Endothelial cell of umbilical vein (primary cell): ENCODE results near the gene ST8SIA6. TPM values are rescaled to one million over a fixed set of nuclear protein-coding genes. Genes with fewer than 3 reads are reported as not detected.

ENCODE experiments used
- BruUV-seq: library from RNA; stranded (reverse); fragments of 400-500 nt; replicated peaks from 2 replicates; lab custom pipeline; 2021; lab: Mats Ljungman, UMichigan
- CTCF ChIA-PET: fragments of 300-600, 350-600 bp; sonication (Branson Sonifier 250); formaldehyde crosslinking; loops from one replicate; lab custom pipeline; 2021; ENCODE audit warnings: antibody characterized with exemption, inconsistent platforms; lab: Charles Lee
- POLR2A ChIA-PET: fragments of 300-600, 350-600 bp; sonication (Branson Sonifier 250); formaldehyde crosslinking; loops from one replicate; lab custom pipeline; 2021; ENCODE audit warnings: antibody characterized with exemption, inconsistent platforms; lab: Charles Lee
- DNase-seq: peaks from one replicate; pipeline ENCODE4 v3.0.0-alpha.2; 2011; ENCODE audit warnings: low read depth, low spot score
- FAIRE-seq: peaks from 2 replicates; lab custom pipeline; 2011; peaks lifted over from hg19 to GRCh38; lab: Jason Lieb, UNC
- H2AFZ ChIP-seq: 2 replicates; pipeline ENCODE4 v1.6.0; 2012; ENCODE audit warnings: low read depth, low read length, control low read depth, inconsistent platforms
- H3K27ac ChIP-seq: 2 replicates; pipeline ENCODE4 v1.5.1; 2011; ENCODE audit warnings: low read depth, mild to moderate bottlenecking, control low read depth, low read length, moderate library complexity; ENCODE audit not compliant: insufficient read depth
- H3K27me3 ChIP-seq, 2 experiments: 2 replicates each; pipeline versions ENCODE4 v1.6.0 to v1.6.1; 2011; ENCODE audit warnings: low read length in 2 of 2, mixed read lengths in 1 of 2; ENCODE audit not compliant: control insufficient read depth in 2 of 2, insufficient read depth in 2 of 2
- H3K36me3 ChIP-seq, 2 experiments: 2 replicates in 1 of 2; 3 replicates in 1 of 2; pipeline ENCODE4 v1.5.1; 2011; ENCODE audit warnings: low read length in 2 of 2, mild to moderate bottlenecking in 1 of 2, moderate library complexity in 1 of 2; ENCODE audit not compliant: control insufficient read depth in 2 of 2, insufficient read depth in 2 of 2; ENCODE audit errors: extremely low read depth in 1 of 2
- H3K4me1 ChIP-seq: 3 replicates; pipeline ENCODE4 v1.5.1; 2011; ENCODE audit warnings: mild to moderate bottlenecking, low read length; ENCODE audit not compliant: control insufficient read depth, insufficient read depth; ENCODE audit errors: extremely low read depth
- H3K4me2 ChIP-seq: 2 replicates; pipeline ENCODE4 v1.6.1; 2011; ENCODE audit warnings: low read length, control low read depth, mixed read lengths; ENCODE audit not compliant: insufficient read depth
- H3K4me3 ChIP-seq, 3 experiments: fragments of 200-600 bp in 1 of 3; sonication (generic), shearing (Covaris generic) in 1 of 3; replicated peaks in 1 of 3; 2 replicates each; pipeline ENCODE4 v1.5.1; 2011 to 2016; ENCODE audit warnings: control low read depth in 3 of 3, low read length in 3 of 3, mild to moderate bottlenecking in 2 of 3, inconsistent platforms in 1 of 3, low read depth in 1 of 3, moderate library complexity in 1 of 3; ENCODE audit not compliant: insufficient read depth in 1 of 3
- H3K79me2 ChIP-seq: 2 replicates; pipeline ENCODE4 v1.6.0; 2012; ENCODE audit warnings: low read length, inconsistent platforms; ENCODE audit not compliant: control insufficient read depth, insufficient read depth
- H3K9ac ChIP-seq: replicated peaks from 2 replicates; pipeline ENCODE3; 2011; ENCODE audit warnings: low read length, control low read depth; ENCODE audit not compliant: insufficient read depth; ENCODE audit errors: extremely low read depth
- H3K9me1 ChIP-seq: replicated peaks from 3 replicates; pipeline ENCODE4 v1.6.0; 2011; ENCODE audit warnings: mild to moderate bottlenecking, low read length; ENCODE audit not compliant: control insufficient read depth, insufficient read depth; ENCODE audit errors: extremely low read depth
- H3K9me3 ChIP-seq: replicated peaks from 2 replicates; pipeline ENCODE4 v1.5.1; 2012; ENCODE audit warnings: low read length, inconsistent platforms; ENCODE audit not compliant: control insufficient read depth, insufficient read depth
- H4K20me1 ChIP-seq: replicated peaks from 2 replicates; pipeline ENCODE3; 2011; ENCODE audit warnings: mild to moderate bottlenecking, low read length; ENCODE audit not compliant: control insufficient read depth, insufficient read depth; ENCODE audit errors: extremely low read depth
- EZH2 ChIP-seq: IDR thresholded peaks from 2 replicates; pipeline ENCODE4 v1.6.1; 2012; ENCODE audit warnings: borderline replicate concordance, low read depth, mild to moderate bottlenecking, moderate library complexity, low read length, inconsistent platforms; ENCODE audit not compliant: severe bottlenecking
- FOS ChIP-seq: IDR thresholded peaks from 2 replicates; pipeline ENCODE4 v1.6.1; 2011; ENCODE audit warnings: mild to moderate bottlenecking, low read length, moderate library complexity, borderline replicate concordance; ENCODE audit not compliant: insufficient read depth
- GATA2 ChIP-seq: IDR thresholded peaks from 2 replicates; pipeline ENCODE4 v1.7.0; 2011; ENCODE audit warnings: low read depth, mild to moderate bottlenecking, moderate library complexity, mixed read lengths, low read length; ENCODE audit not compliant: insufficient read length, insufficient read depth
- JUN ChIP-seq: IDR thresholded peaks from 2 replicates; pipeline ENCODE4 v1.6.1; 2011; ENCODE audit warnings: borderline replicate concordance, low read depth; ENCODE audit not compliant: insufficient read length, insufficient read depth
- MAX ChIP-seq: IDR thresholded peaks from 2 replicates; pipeline ENCODE4 v1.6.1; 2011; ENCODE audit not compliant: insufficient read depth, insufficient read length
- MYC ChIP-seq: IDR thresholded peaks from one replicate; pipeline ENCODE4 v1.6.1; 2011; ENCODE audit warnings: mild to moderate bottlenecking, low read depth, low read length
- POLR2A ChIP-seq: IDR thresholded peaks from 2 replicates; pipeline ENCODE4 v1.6.1; 2012; ENCODE audit warnings: low read depth, mild to moderate bottlenecking, control low read depth, low read length
- POLR2AphosphoS5 ChIP-seq: IDR thresholded peaks from 2 replicates; pipeline ENCODE4 v1.6.1; 2012; ENCODE audit warnings: low read depth, mild to moderate bottlenecking, control low read depth, low read length, moderate library complexity; ENCODE audit not compliant: insufficient read depth
- dilution Hi-C: fragments of 300-500 bp; cut with MboI; formaldehyde crosslinking; loops from one replicate; pipeline ENCODE4 v1.15.0; 2019; ENCODE audit warnings: low sequenced_read_pairs; ENCODE audit not compliant: extremely low pct_ligation_motif_present
- intact Hi-C: fragments of 100-400 bp; cut with micrococcal nuclease; formaldehyde crosslinking; loops from one replicate; pipeline ENCODE4 v1.10.0; 2022
- polyA plus RNA-seq, 4 experiments: library from polyadenylated mRNA; depleted of rRNA in 3 of 4; stranded (reverse) in 3 of 4; unstranded in 1 of 4; fragments of >200 nt; gene quantifications; 2 replicates each; pipeline versions ENCODE4 v1.2.1 to v1.2.3, GENCODE V29; 2011 to 2012; ENCODE audit warnings: missing spikeins in 1 of 4
- total RNA-seq: library from RNA; stranded (reverse); gene quantifications from 2 replicates; pipeline ENCODE4 v1.2.3, GENCODE V29; 2021
- TF ChIP-seq, protein P1 (sequence below), 2 donors: IDR thresholded peaks; 1 replicate in 1 of 2; 2 replicates in 1 of 2; pipeline ENCODE4 v1.5.1; 2011; ENCODE audit warnings: low read length in 2 of 2, mild to moderate bottlenecking in 2 of 2, moderate library complexity in 2 of 2, control low read depth in 1 of 2, inconsistent platforms in 1 of 2, low read depth in 1 of 2; ENCODE audit not compliant: insufficient read depth in 1 of 2; ENCODE audit errors: extremely low read depth in 1 of 2

ST8SIA6 gene
- total and polyA plus RNA-seq, 2 donors (not counting 3 experiments of a cell fraction or from before 2014, with no cell fraction given) = 0.40 to 0.51 TPM

DNA sequence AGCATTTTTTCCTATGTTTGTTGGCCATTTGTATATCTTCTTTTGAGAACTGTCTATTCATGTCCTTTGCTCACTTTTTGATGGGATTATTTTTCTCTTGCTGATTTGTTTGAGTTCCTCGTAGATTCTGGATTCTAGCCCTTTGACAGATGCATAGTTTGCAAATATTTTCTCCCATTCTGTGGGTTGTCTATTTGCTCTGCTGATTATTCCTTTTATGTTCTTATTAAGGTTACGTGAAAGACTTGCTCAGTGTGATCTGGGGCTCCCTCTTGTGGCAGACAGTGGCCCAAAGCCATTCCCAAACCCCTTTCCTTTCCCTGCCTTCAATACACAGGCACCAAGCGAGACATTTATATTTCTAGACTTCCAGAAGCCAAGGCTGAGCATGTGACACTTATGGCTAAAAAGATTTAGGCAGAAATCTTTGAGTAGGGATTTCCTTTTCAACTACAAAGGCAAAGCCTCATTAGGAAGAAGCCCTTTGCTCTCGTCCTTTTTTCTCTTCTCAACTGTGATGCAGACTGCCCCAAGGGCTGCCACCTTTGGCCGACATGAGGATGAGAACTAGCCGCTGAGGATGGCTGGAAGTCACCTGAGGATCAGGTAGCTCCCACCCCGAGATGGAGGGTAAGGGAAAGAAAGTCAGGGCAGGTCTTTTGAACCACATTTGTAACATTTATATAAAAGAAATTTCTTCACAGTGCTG lies 23.6 kb downstream of the ST8SIA6 start:
- peak overlapping the region; percentile 60 for H2AFZ ChIP-seq
- BruUV-seq = no TSS peak
- no peak overlapping the region for H3K4me3 ChIP-seq
- no peaks in the 10 kb centered on the region for H3K79me2 ChIP-seq
- peaks cover 22% of the 10 kb centered on the region for H3K4me1 ChIP-seq
- no peak overlapping the region for H3K9ac ChIP-seq
- POLR2A ChIA-PET = no interaction called here
- FAIRE-seq (peak; percentile 62), DNase-seq (peak; percentile 87)
- H3K9me3 ChIP-seq = no peaks in the 10 kb centered on the region
- no peaks in the 10 kb centered on the region for H3K36me3 ChIP-seq
- no peaks in the 10 kb centered on the region for H3K27me3 ChIP-seq
- dilution Hi-C loops = no loop called here
- CTCF ChIA-PET = interaction anchor here (1.1 to 3.5 kb wide), 5 partner anchors 10 to 148 kb away, joined by 3 to 22 read pairs (median 9); no protein-coding TSS in a partner anchor
- no peak overlapping the region for H3K27ac ChIP-seq
- intact Hi-C loops = loop anchor here (1.0 to 10.0 kb wide), 6 partner anchors 80 to 602 kb away; no protein-coding TSS in a partner anchor
- H3K4me2 ChIP-seq = peak overlapping the region; percentile 36
- H3K9me1 ChIP-seq = no peaks in the 10 kb centered on the region
- TF ChIP-seq, protein P1, sequence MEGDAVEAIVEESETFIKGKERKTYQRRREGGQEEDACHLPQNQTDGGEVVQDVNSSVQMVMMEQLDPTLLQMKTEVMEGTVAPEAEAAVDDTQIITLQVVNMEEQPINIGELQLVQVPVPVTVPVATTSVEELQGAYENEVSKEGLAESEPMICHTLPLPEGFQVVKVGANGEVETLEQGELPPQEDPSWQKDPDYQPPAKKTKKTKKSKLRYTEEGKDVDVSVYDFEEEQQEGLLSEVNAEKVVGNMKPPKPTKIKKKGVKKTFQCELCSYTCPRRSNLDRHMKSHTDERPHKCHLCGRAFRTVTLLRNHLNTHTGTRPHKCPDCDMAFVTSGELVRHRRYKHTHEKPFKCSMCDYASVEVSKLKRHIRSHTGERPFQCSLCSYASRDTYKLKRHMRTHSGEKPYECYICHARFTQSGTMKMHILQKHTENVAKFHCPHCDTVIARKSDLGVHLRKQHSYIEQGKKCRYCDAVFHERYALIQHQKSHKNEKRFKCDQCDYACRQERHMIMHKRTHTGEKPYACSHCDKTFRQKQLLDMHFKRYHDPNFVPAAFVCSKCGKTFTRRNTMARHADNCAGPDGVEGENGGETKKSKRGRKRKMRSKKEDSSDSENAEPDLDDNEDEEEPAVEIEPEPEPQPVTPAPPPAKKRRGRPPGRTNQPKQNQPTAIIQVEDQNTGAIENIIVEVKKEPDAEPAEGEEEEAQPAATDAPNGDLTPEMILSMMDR (IDR thresholded peaks at IDR 0.05; ENCODE audit: extremely low read depth in 1 of 2, insufficient read depth in 1 of 2, low read depth in 1 of 2, low read length in 2 of 2) = peak; percentile 84 to 90
- TF ChIP-seq MYC = no peak
- H4K20me1 ChIP-seq = no peaks in the 10 kb centered on the region

GRCh38 chr10:17429490-17429889 lies 24.9 kb downstream of the ST8SIA6 start:
- POLR2A ChIA-PET = no interaction called here
- DNase-seq (no peak), FAIRE-seq (no peak)
- CTCF ChIA-PET = interaction anchor here (0.9 to 3.5 kb wide), 9 partner anchors 9 to 603 kb away, joined by 3 to 22 read pairs (median 3); no protein-coding TSS in a partner anchor
- no TSS peak for BruUV-seq
- H3K36me3 ChIP-seq = no peaks in the 10 kb centered on the region
- no peak overlapping the region for H2AFZ ChIP-seq
- no peaks in the 10 kb centered on the region for H3K27me3 ChIP-seq
- H3K9me3 ChIP-seq = no peaks in the 10 kb centered on the region
- H3K4me2 ChIP-seq = no peak overlapping the region
- intact Hi-C loops (no loop called here), dilution Hi-C loops (no loop called here)
- TF ChIP-seq, protein P1 (IDR thresholded peaks at IDR 0.05; ENCODE audit: extremely low read depth in 1 of 2, insufficient read depth in 1 of 2, low read depth in 1 of 2, low read length in 2 of 2) = no peak
- TF ChIP-seq POLR2AphosphoS5 (no peak), EZH2 (no peak), MAX (no peak), POLR2A (no peak), JUN (no peak), FOS (no peak), GATA2 (no peak), MYC (no peak)
- H3K4me3 ChIP-seq = no peak overlapping the region
- H3K4me1 ChIP-seq = peaks cover 22% of the 10 kb centered on the region
- no peak overlapping the region for H3K9ac ChIP-seq
- no peaks in the 10 kb centered on the region for H3K79me2 ChIP-seq
- no peaks in the 10 kb centered on the region for H4K20me1 ChIP-seq
- H3K9me1 ChIP-seq = no peaks in the 10 kb centered on the region
- no peak overlapping the region for H3K27ac ChIP-seq
